ENCODE measurements around the gene PDGFB.

The PDGFB gene

DNA sequence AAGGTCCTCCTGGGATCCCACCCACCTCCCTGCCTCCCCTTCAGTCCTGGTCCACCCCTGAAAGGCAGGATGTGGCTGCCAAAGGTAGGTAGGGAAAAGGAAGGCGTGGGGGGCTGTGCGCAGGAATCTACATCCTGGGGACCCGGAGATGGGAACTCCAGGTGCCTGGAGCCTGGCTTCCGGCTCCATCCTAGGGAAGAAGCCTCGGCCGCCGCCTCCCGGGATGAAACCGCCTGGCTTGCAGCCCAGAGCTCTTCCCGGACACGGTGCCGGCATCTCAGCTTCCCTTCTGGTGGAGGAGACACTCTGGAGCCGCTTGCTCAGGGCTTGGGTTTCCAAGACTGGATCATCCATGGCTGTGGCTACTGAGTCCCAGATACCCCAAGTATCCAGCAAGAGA lies 33.3 kb upstream of the PDGFB start:
- in situ Hi-C loops (cut with HindIII; ENCODE audit: low sequenced_read_pairs), result no loop called here

DNA sequence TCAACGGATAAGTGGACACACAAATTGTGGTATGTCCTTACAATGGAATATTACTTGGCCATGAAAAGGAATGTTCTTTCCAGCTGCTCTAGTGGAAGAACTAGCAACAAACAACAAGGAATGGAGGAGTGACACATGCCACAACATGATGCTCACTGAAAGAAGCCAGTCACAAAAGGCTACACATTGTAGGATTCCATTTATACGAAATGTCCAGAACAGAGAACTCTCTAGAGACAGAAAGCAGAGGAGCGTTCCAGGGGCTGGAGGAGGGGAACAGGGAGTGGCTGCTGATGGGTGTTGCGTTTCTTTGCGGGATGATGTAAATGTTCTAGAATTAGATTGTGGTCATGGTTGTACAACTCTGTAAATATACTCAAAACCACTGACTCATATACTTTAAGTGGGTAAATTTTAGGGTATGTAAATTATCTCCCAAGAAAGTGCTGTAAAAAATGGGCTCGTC lies 32.4 kb upstream of the PDGFB start:
- in situ Hi-C loops (cut with HindIII; ENCODE audit: low sequenced_read_pairs), result no loop called here

- in situ Hi-C loops (cut with HindIII; ENCODE audit: low sequenced_read_pairs), result no loop called here
These were observed 31.8 kb upstream of the PDGFB start for GRCh38 chr22:39276440-39277141.

- in situ Hi-C loops (cut with HindIII; ENCODE audit: low sequenced_read_pairs), result no loop called here
These were observed 31.1 kb upstream of the PDGFB start for GRCh38 chr22:39275814-39276439.

DNA sequence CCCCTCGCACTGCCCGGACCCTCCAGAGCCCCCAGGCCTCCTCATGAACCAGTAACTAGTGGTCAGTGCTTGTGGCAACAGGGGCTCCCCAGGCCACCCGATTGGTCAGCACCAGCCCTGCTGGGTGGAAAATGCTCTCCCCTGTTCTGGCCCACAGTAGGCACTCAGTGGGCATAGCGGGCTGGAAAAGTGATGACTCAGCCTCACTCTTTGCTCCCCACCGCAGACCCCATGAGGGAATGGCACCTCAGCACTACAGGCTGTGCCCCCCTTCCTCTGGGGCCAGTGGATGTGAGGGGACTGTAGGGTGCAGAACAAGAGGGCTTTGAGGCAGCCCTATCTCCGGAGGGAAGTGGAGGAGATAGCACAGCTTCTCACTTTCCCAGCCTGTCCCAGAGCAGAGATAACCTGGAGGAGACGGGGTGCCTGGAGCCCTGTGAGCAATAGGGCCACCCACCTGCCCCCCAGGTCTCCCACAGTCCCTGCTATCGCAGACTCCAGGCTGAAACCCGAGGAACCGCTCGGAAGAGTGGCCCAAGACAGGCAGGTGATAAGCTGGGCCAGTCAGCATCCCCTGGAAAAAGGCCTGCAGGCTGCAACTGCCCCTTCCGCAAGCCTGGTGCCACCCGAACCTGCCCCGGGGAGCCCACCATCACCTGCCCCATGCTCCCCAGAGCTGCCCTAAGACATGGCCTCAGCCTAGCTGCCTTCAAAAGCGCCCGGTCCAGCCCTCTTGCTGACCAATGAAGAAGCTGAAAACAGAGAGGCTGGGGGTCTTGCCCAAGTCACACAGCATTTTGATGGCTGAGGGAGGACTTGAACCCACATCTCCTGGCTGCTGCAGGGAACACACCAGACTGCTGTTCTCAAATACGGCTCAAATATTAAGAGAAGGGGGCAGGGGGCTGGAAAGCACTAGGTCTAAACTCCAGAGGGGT lies 29.4 kb upstream of the PDGFB start:
- in situ Hi-C loops (cut with HindIII; ENCODE audit: low sequenced_read_pairs), result no loop called here

GRCh38 chr22:39270792-39271191 lies 26.0 kb upstream of the PDGFB start:
- in situ Hi-C loops (cut with HindIII; ENCODE audit: low sequenced_read_pairs), result no loop called here

- in situ Hi-C loops (cut with HindIII; ENCODE audit: low sequenced_read_pairs), result no loop called here
These were observed 25.5 kb upstream of the PDGFB start for GRCh38 chr22:39270280-39270679.

DNA sequence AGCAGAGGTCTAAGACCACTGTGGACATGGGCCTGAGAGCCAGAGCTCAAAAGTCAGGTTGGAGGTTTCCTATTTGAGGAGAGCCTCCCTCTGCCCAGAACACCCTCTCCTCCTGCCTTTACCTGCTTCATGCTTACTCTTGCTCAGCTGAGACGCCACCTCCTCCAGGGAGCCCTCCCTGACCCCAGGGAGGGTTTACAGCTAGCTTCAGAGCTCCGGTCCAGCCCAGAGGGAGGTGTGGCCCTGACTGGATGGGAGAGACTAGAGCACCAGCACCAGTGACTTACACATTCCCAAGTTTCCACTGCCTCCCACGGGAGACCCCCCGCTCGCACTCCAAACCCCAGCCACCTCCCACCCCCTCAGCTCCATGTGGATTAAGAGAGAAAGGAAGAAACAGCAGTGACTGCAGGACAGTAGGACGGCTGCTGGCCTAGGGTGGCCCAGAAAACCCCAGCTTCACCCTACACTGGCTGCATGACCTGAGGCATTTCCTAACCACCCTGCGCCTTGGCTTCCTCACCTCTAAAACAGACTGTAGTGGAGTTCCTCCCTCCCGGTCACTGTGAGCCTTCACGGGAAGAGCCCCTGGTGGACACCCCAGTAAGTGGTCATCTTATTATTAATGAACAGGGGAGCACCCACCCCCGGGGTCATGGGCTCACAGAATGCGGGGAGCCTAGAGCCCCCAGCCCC lies 24.5 kb upstream of the PDGFB start:
- in situ Hi-C loops (cut with HindIII; ENCODE audit: low sequenced_read_pairs), result no loop called here

DNA sequence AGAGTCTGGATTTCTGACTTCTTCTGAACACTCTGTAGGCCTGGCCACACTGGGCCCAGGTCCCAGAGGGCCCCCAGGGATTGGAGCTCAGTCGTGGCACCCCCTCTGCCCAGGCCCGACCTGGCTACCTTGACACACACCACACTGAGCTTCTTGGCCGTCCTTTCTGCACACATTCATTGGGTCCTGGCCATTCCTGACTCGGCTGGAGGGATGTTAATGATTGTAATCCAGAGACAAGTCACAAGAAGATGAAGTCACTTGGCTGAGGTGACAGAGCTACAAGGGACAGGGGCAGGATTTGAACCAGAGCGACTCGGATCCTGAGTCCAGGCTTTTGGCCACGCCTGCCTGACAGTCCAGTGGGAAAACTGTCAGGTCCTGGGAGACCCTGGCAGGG lies 23.9 kb upstream of the PDGFB start:
- in situ Hi-C loops (cut with HindIII; ENCODE audit: low sequenced_read_pairs), result no loop called here

DNA sequence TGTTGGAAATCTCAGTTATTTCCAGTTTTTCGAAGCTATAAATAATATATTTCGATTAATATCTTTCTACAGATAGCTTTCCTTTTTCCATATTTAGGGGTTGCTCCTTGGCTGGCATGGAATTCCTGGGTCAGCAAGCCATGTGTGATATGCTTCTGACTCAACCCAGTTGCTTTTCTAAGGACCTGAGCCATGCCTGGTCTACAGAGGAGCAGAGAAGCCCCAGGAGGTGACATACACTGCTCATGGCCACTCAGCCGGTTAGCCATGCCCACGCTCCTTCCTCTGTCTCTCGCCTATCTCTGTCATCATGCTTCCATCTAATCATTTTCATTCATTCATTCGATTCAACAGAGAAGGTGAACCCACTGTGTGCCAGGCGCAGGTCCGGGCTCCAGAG lies 23.2 kb upstream of the PDGFB start:
- in situ Hi-C loops (cut with HindIII; ENCODE audit: low sequenced_read_pairs), result no loop called here

DNA sequence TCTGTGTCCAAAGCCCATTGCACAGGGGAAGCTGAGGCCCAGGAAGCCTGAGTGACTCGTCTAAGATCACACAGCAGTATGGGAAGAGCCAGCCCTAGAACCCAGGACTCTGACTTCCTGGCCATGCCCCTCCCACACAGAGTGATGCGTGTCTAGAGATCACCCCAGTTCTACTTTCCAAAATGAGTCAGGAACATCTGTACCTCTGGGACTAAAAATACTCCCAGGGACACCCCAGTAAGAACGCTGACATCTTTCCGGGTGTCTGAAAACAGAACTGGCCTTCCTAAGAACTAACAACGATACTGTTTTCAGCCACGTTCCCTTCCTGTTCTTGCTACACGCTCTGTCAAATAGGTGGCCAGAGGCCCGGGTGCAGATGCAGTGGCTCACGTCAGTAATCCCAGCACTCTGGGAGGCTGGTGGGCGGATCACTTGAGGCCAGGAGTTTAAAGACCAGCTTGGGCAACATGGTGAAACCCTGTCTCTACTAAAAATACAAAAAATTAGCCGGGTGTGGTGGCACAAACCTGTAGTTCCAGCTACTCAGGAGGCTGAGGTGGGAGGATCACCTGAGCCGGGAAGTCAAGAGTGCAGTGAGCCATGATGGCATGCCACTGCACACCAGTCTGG lies 21.7 kb upstream of the PDGFB start:
- in situ Hi-C loops (cut with HindIII; ENCODE audit: low sequenced_read_pairs), result no loop called here

- in situ Hi-C loops (cut with HindIII; ENCODE audit: low sequenced_read_pairs), result no loop called here
These were observed 20.5 kb upstream of the PDGFB start for GRCh38 chr22:39265143-39265886.

DNA sequence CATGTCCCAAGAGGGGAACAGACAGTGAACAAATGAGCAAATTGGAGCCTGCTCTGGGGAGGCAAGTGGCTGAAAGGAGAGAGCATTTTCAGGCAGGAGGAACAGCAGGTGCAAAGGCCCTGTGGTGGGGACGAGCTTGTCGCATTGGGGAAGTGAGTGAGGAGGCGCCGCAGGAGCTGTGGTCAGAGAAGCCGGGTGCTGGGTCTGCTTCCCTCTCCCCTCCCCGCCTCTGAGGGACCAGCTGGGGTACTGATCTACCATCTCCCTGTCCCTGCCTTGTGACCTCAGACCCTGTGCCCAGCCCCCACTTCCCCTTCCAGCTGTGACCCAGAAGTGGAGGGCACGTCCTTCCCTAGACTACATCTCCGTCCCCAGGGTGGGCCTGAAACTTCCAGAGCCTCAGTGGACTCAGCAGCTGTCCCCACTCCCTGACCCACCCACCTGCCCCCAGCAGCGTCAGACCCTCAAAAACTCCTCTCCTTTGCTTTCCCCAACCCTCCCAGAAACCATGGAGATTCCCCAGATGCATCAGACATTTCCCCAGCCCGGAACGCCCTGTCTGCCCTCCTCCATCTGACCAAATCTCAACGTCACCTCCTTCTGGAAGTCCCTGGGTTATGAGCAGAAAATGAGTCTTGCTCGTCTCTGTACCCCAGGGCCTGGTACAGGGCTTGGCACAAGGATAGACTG lies 19.7 kb upstream of the PDGFB start:
- in situ Hi-C loops (cut with HindIII; ENCODE audit: low sequenced_read_pairs), result no loop called here

- in situ Hi-C loops (cut with HindIII; ENCODE audit: low sequenced_read_pairs), result no loop called here
These were observed 19.0 kb upstream of the PDGFB start for GRCh38 chr22:39263626-39264348.

GRCh38 chr22:39259666-39260065 lies 14.9 kb upstream of the PDGFB start:
- in situ Hi-C loops (cut with HindIII; ENCODE audit: low sequenced_read_pairs), result no loop called here

GRCh38 chr22:39257901-39258475 lies 13.2 kb upstream of the PDGFB start:
- in situ Hi-C loops (cut with HindIII; ENCODE audit: low sequenced_read_pairs), result no loop called here

DNA sequence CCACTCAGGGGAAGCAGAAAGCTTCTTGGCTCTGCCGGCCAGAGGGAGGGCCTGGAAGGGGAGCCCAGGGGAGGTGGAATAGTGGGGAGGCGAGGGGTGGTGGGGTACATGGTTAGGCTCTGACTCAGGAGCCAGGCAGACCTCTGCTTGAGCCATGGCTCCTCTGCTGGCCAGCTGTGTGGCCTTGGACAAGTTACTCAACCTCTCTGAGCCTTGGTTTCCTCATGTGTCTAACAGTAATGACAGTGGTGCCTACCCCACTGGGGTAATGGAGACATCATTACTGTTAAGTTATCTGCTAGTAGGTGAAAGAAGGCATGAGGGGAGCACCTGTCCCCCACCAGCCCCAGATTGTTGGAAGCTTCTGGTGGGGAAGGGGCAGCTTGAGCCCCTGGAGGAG lies 12.2 kb upstream of the PDGFB start:
- in situ Hi-C loops (cut with HindIII; ENCODE audit: low sequenced_read_pairs), result no loop called here

DNA sequence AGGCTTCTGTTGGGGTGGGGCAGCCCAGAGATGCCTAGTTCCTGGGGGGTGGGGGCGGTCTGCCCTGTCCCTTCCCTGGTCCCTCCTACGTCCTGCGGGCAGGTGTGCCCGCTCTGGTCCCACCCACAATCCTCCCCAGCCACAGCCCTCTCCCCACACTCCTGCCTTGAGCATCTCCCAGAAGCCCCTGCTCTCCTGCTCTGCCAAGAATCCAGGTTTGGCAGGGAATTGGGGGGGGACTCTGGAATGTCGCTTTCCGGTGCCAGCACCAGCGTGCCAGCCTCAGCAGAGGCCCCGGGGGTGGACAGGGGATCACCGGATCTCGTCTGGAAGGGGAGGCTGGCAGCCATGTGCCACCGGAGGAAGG lies 11.4 kb upstream of the PDGFB start:
- in situ Hi-C loops (cut with HindIII; ENCODE audit: low sequenced_read_pairs), result no loop called here
